ENCODE measurements around the gene CHST9.

The CHST9 gene

GRCh38 chr18:26925313-26925712 is 259.8 kb downstream of the CHST9 start:
- DNase-seq: no peak

DNA sequence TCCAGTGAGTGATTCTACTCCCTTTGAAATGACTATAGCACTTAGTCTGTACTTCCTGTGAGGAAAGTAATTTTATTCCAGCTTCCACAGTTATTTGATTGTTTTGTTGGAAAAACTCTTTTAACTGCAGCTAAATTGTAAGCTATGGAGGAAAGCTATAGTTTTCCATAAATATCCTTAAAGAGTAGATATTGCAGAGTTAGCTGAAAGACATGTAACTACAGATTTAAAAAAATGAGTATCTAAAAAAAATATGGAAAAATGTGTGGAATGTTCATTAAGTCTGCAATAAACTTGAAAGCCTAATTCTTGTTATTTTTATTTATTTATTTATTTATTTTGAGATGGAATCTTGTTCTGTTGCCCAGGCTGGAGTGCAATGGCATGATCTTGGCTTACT is 262.8 kb downstream of the CHST9 start:
- DNase-seq: no peak

GRCh38 chr18:26920644-26921043 is 264.5 kb downstream of the CHST9 start:
- no peak for DNase-seq

DNA sequence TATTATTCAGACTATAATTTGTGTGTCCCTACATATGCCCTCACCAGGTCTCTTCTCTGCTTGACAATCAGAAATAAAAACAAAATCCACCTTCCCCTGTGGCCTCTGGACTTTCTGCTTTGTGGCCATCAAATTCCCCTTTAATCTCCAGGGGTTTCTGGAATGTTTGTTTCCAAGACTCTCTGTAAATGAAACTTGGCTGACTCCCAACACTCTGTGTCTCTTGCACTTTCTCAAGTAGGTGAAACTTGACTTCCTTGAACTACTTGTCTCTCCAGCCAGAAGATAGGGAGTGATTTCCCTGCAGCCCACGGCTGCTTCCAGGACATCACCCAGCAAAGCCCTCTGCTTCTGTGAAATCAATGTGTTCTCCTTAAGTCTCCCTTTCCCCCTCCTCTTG is 265.5 kb downstream of the CHST9 start:
- no peak for DNase-seq

- no peak for DNase-seq
Observed at GRCh38 chr18:26919201-26919600, 265.9 kb downstream of the CHST9 start.

DNA sequence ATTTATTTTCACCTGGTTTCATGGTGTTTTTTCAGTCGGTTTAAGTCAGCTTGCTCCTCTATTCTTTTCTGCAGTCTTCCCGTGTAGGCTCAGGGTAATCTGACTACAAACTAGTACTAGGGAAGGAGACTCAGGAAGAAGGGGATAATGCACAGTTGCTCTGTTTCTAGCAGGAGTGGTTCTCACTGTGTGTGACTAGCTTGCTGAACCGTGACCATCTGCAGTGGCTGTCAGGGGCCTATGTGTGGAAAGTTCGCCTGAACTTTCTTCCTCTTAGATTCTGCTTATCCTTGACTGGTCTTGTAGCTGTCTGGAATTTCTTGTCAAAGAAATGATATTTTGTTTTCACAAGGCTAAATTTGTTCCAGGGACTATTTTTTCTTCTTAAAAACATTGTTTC is 273.3 kb downstream of the CHST9 start:
- no peak for DNase-seq

GRCh38 chr18:26909599-26910290 is 275.4 kb downstream of the CHST9 start:
- no peak for DNase-seq

- no peak for DNase-seq
Observed at GRCh38 chr18:26908906-26909305, 276.2 kb downstream of the CHST9 start.

- no peak for DNase-seq
Observed at GRCh38 chr18:26902291-26902690, 282.8 kb downstream of the CHST9 start.

- DNase-seq: no peak
Observed at GRCh38 chr18:26901020-26901419, 284.1 kb downstream of the CHST9 start.

DNA sequence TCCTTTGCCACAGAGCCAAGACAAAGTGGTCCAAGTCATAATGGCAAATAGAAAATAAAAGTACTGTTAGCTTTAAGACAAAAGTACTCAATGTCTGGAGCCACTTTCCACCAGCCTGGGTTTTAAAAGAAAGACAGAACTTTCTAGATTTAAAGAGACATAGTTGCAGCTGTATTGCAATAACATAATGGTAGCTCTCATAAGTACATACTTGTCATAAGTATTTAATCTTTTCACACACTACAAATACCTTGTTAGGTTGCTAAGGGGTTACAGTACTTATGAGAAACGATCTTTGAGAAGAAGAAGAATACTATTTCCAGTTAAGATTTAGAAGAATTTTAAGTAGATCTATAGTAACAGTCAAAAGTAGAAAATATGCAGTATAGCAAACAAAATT is 290.7 kb downstream of the CHST9 start:
- no peak for DNase-seq

DNA sequence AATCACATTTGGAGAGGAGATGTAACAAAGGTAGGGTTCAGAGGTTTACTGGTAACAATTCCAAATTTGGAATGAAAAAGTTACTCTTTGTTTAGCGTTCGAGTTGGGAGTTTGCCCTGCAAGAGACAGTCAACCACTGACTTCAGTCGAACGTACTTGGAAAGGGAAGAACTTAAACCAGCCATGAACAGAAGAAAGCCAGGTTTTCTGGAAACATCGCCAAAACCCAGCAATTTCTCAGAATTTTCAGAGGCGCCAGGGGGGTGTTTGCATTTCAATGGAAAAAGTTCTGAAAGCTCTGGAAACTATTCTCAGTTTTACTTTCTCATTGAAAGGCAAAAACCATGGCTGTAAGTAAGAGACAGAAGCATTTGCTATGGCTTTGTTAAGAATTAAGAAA is 291.1 kb downstream of the CHST9 start:
- DNase-seq: no peak

GRCh38 chr18:26888259-26888658 is 296.8 kb downstream of the CHST9 start:
- no peak for DNase-seq

GRCh38 chr18:26875040-26875654 is 310.0 kb downstream of the CHST9 start:
- DNase-seq: no peak

- DNase-seq: no peak
Observed at GRCh38 chr18:26874283-26874682, 310.8 kb downstream of the CHST9 start.

- DNase-seq: no peak
Observed at GRCh38 chr18:26869640-26870039, 315.5 kb downstream of the CHST9 start.

DNA sequence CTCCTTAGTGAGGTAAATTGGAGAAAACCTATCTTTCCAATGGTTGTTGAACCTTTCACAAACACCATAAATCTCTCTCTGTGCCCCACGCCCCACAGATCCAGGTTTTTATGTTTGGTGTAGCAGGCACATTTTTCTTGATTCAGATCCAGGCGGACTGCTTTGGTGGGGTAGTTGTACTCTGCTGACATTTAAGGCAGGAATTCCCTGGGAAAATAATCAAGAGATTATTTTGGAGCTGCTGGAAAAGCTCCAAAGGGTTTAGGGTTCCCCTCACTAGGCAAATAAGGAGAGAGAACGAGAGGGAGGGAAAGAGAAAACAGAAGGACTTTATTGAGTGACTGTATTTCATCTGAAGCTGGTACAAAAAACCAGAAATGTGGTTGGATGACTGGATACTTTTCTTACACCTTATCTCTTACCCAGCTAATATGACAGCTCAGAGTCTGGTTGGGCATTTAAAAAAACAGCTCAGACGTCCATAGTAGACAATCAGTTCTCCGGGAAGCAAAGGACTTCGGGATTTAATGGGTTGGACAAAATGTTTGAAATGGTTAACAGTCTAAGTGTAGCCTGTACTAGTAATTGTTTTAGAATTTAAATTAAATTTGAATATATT is 316.0 kb downstream of the CHST9 start:
- no peak for DNase-seq

GRCh38 chr18:26867471-26867870 is 317.6 kb downstream of the CHST9 start:
- no peak for DNase-seq

GRCh38 chr18:26865557-26865956 is 319.6 kb downstream of the CHST9 start, which contains the start of gene AQP4:
TSS of gene AQP4 (minus strand) at chr18:26865707. CDS start at chr18:26865689, 18 bp downstream.
- DNase-seq: peak; percentile 16

DNA sequence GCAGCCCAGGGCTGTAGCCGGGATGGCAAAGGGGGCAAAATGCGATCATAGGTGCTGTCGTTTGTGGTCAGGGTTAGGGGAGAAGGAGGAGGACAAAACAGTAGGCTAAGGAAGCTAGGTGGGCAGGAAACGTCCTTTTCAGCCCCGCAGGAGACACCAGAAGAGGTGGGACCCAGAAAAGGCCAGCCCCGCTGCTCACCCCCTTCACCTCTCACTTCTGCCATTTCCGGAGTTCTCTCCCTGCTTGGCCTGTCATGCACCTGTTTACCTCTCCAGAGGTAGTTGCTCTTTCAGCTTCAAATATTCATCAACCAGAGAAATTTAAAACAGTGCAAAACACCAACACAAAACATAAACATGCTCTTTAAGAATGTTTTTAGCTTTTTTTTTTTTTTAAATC is 320.4 kb downstream of the CHST9 start:
- no peak for DNase-seq

DNA sequence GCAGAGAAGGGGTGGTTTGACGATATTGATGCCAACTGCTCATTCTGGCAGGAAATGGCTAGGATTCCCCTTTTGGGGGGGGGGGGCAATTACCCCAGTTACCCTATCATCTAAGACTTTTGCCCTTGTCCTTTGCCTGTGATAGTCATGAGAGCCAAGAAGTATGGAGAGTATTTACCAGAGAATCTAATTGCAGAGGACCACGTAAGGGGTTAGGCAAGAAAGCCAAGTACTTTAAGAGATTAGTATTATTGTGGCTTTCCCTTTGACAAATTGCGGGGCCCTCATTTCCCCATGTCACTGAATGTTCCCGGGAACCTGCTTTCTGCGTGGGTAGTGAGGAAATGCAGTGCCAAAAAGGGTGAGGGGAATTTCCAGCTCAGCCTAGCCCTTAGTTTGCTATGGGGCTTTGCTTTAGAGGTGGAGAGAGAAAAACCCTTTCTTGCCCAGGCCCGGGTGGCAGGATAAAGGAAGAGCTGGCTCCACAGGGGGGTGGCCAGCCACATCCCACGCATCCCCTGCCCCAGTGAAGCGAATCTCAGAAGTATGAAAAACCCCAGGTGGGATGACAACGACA is 321.1 kb downstream of the CHST9 start:
- DNase-seq: no peak

- no peak for DNase-seq
Observed at GRCh38 chr18:26863122-26863879, 321.8 kb downstream of the CHST9 start.

- DNase-seq: no peak
Observed at GRCh38 chr18:26862084-26862483, 323.0 kb downstream of the CHST9 start.

All from NCI-H524 treated with DMSO at 0.1 percent for 48 hours (cell line).